ENCODE measurements around the gene FHIT.

FHIT gene

DNA sequence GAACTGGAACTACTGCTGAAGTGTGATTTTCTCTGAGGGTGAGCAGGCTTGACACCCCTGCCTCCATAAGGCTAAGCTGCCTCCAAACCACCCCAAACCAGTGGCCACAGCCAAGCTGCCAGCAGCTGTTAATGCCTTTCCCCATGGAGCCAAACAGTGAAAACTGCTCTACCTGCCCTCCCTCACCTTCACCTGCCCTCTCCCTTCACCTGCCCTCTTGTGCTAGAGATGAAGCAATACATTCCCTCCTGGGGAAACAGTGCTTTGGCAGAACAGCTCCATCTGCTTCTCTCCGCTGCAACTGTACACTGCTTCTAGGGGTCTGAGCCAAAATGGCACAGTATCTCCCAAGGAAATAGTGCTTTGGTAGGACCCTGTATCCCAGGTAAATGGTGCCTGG, 374.1 kb downstream of the FHIT start:
- TF ChIP-seq, protein P1, sequence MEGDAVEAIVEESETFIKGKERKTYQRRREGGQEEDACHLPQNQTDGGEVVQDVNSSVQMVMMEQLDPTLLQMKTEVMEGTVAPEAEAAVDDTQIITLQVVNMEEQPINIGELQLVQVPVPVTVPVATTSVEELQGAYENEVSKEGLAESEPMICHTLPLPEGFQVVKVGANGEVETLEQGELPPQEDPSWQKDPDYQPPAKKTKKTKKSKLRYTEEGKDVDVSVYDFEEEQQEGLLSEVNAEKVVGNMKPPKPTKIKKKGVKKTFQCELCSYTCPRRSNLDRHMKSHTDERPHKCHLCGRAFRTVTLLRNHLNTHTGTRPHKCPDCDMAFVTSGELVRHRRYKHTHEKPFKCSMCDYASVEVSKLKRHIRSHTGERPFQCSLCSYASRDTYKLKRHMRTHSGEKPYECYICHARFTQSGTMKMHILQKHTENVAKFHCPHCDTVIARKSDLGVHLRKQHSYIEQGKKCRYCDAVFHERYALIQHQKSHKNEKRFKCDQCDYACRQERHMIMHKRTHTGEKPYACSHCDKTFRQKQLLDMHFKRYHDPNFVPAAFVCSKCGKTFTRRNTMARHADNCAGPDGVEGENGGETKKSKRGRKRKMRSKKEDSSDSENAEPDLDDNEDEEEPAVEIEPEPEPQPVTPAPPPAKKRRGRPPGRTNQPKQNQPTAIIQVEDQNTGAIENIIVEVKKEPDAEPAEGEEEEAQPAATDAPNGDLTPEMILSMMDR (IDR thresholded peaks at IDR 0.05), result no peak
- peaks cover 9% of the 10 kb centered on the region for H3K36me3 Mint-ChIP-seq (ENCODE audit: low read depth)
- DNase-seq, result no peak
- peaks cover 3% of the 10 kb centered on the region for H3K27me3 Mint-ChIP-seq (ENCODE audit: low read depth, poor library complexity)
- H3K9me3 Mint-ChIP-seq, result peaks cover 30% of the 10 kb centered on the region
- H3K27ac Mint-ChIP-seq, result peak overlapping the region; percentile 18
- H3K4me1 Mint-ChIP-seq, result no peaks in the 10 kb centered on the region
- H3K4me3 Mint-ChIP-seq, result no peak overlapping the region

DNA sequence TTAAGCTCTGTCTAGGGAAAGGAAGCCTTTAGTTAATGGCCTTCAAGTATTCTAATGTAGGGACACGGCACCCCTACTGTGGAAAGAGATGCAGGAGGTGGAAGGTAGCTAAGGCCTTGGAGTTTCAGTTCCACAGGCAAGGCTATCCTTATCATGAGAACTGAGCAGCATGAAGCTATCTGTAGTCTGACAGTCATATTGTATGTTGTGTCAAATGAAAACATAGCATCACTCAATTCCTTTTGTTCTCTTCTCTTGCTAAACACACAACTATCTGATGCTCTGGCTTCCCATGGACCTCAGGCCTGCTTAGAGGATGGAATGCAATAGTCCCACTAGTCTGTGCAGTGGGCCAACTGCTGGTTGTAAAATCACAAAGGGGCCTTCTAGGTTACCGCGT, 380.9 kb downstream of the FHIT start:
- no peak for DNase-seq
- Mint-ChIP-seq H3K9me3 (peaks cover 12% of the 10 kb centered on the region), H3K27ac (no peak overlapping the region), H3K36me3 (ENCODE audit: low read depth) (no peaks in the 10 kb centered on the region), H3K27me3 (ENCODE audit: low read depth, poor library complexity) (peaks cover 3% of the 10 kb centered on the region), H3K4me1 (no peaks in the 10 kb centered on the region), H3K4me3 (no peak overlapping the region)
- TF ChIP-seq, protein P1 (IDR thresholded peaks at IDR 0.05), result no peak

DNA sequence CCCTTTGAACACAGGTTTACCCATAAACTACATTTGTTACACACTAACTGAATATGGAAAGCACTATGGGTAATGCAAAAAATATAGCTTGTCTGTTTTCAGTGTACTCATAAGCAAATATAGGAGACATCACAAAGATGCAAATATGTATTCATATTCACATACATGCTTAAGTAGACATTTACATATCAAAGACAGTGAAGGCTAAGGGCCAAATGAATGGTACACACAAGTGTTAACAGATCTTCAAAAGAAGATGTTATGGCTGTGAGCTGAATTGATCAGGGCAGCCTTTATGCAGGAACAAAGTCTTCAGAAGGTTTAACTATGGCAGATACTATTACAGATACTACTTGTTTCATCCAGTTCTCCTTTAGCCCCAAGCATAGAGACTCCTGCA, 384.1 kb downstream of the FHIT start:
- Mint-ChIP-seq H3K4me1 (no peaks in the 10 kb centered on the region), H3K27ac (no peak overlapping the region), H3K9me3 (peaks cover 16% of the 10 kb centered on the region), H3K27me3 (ENCODE audit: low read depth, poor library complexity) (no peaks in the 10 kb centered on the region), H3K4me3 (no peak overlapping the region), H3K36me3 (ENCODE audit: low read depth) (no peaks in the 10 kb centered on the region)
- DNase-seq, result no peak
- TF ChIP-seq, protein P1 (IDR thresholded peaks at IDR 0.05), result no peak

DNA sequence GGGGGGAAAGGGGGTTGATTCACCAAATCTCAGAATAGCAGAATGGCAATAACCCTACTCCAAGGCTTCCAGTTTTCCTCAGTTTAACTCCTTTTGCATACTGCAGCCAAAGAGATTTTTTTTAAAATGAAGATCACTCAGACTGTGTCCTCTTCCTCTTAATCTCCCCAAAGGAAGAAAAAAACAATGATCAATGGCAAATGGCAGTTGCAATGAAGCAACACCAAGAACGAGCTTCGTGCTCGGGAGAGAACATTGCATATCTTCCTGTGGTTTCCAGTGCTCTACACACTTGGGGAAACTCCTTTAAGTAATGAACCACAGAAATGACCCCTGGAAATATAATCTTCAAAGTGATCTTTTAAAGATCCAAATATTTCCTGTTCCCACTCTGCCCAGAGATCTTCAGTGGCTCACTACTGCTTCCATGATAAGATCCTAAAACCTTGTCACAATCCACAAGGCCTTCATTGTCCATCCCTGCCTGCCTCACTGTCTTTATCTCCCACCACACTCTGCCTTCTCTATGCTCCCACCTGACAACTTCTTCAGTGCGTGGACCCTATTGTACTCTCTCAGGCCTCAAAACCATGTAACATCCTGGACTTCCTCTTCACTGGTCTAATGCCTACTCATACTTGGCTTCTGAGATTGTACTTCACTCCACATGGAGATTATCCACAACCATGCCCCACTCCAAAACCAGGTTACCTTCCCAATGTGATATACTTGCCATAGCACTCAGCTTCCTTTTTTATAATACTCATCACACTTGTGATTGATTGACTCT, 394.8 kb downstream of the FHIT start:
- DNase-seq, result no peak
- H3K4me3 Mint-ChIP-seq, result no peak overlapping the region
- no peaks in the 10 kb centered on the region for H3K36me3 Mint-ChIP-seq (ENCODE audit: low read depth)
- peaks cover 8% of the 10 kb centered on the region for H3K9me3 Mint-ChIP-seq
- H3K27me3 Mint-ChIP-seq (ENCODE audit: low read depth, poor library complexity), result no peaks in the 10 kb centered on the region
- H3K4me1 Mint-ChIP-seq, result no peaks in the 10 kb centered on the region
- H3K27ac Mint-ChIP-seq, result no peak overlapping the region
- TF ChIP-seq, protein P1 (IDR thresholded peaks at IDR 0.05), result no peak

DNA sequence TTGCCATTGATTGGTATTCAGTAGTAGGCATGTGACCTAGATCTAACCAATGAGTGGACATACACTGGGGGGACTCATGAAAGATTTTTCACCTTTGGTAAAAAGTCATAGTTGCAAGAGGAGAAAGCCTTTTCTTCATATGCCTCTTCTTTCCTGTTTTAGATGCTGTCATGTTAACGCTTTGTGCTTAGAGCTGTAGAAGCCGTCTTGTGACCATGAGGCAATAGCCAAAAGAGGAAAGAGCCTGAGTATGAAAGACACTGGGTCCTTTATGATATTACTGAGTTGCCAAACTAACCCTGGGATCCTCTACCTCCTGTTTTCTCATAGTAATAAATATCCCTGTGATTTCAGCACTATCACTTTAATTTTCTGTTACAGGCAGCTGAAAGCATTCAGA, 396.0 kb downstream of the FHIT start:
- H3K27ac Mint-ChIP-seq, result no peak overlapping the region
- TF ChIP-seq, protein P1 (IDR thresholded peaks at IDR 0.05), result no peak
- peaks cover 4% of the 10 kb centered on the region for H3K9me3 Mint-ChIP-seq
- H3K4me1 Mint-ChIP-seq, result no peaks in the 10 kb centered on the region
- no peak overlapping the region for H3K4me3 Mint-ChIP-seq
- H3K27me3 Mint-ChIP-seq (ENCODE audit: low read depth, poor library complexity), result no peaks in the 10 kb centered on the region
- no peak for DNase-seq
- no peaks in the 10 kb centered on the region for H3K36me3 Mint-ChIP-seq (ENCODE audit: low read depth)

DNA sequence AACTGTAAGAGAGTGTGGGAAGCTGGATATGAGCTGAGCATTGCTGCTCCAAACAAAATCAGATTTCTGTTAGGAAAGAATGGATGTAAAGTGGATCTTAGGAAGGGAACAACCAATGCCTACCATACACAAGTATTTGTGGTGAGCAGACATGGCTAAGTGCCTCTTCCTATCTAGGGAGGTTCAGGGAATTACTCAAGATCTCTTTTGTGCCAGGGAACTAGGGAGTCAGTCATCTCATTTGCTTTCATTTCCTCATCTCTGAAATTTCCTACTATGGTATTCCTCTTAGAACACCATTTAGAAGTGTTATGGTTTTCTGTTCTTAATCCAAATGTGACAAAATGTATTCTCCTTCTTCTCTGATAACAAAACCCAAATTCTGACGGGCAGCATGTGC, 396.5 kb downstream of the FHIT start:
- no peak overlapping the region for H3K4me3 Mint-ChIP-seq
- DNase-seq, result no peak
- H3K27ac Mint-ChIP-seq, result no peak overlapping the region
- H3K4me1 Mint-ChIP-seq, result no peaks in the 10 kb centered on the region
- TF ChIP-seq, protein P1 (IDR thresholded peaks at IDR 0.05), result no peak
- no peaks in the 10 kb centered on the region for H3K27me3 Mint-ChIP-seq (ENCODE audit: low read depth, poor library complexity)
- H3K9me3 Mint-ChIP-seq, result peaks cover 4% of the 10 kb centered on the region
- H3K36me3 Mint-ChIP-seq (ENCODE audit: low read depth), result no peaks in the 10 kb centered on the region
